Measurements from ENCODE around the gene STX19. TPM values are rescaled to one million over a fixed set of nuclear protein-coding genes. Genes with fewer than 3 reads are reported as not detected.

The STX19 gene, protein sequence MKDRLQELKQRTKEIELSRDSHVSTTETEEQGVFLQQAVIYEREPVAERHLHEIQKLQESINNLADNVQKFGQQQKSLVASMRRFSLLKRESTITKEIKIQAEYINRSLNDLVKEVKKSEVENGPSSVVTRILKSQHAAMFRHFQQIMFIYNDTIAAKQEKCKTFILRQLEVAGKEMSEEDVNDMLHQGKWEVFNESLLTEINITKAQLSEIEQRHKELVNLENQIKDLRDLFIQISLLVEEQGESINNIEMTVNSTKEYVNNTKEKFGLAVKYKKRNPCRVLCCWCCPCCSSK
- 10 to 100 TPM in 1 of 4 donors, 1 to 10 TPM in 2, under 1 TPM in 1; 0.56 to 13.6 (median 4.3) TPM for polyA plus RNA-seq
- long read RNA-seq, donor 1: 0 reads
- long read RNA-seq, donor 2: 0 reads
- long read RNA-seq, donor 3: 0 reads
- long read RNA-seq, donor 4: 0 reads
- long read RNA-seq, donor 5: 0 reads
- long read RNA-seq, donor 6: 0 reads
- long read RNA-seq, donor 7: 0 reads
- long read RNA-seq, donor 8: 0 reads
- long read RNA-seq, donor 9: 0 reads
- long read RNA-seq, donor 10: 0 reads

DNA sequence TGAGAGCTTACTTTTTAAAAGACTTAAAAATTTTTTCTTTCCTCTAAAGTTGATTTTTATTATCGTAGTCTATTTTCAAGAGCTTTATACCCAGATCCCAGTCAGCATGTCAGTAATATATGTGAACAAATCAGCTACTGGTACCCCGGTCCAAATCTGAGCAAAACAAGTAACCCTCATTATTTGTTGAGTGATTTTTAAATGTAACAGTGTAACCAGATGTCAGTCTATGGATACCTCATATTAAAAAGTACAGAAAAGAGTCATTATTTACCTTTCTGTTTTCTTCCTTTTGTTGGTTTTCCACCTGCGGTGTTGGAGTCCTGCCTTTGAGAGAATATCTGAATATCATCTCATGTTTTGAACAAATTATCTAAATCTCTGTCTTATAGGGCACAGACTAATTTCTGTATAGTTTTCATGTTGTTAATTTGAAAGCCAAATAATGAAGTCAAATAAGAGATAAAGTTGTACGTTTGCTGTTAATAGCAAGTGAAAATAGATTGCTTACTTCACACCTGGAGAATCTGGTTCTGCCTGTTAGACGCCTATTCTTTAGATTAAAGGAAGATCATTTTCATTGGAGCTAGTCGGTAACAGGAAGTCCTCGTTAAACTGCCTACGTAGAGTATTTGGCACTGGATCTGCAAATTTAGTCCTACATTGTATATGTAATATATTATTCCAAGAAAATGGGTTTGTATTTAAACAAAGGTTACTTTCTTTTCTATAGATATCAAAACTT is at the start of gene STX19:
Gene STX19 (minus strand): TSS at position 505 of the 745 bp plus-strand sequence. CDS start 13,328 bp downstream, outside the sequence.
- no peaks in the 10 kb centered on the region for H3K4me1 ChIP-seq (ENCODE audit: control insufficient read depth in 3 of 3, insufficient read depth in 2 of 3, low read depth in 1 of 3, low read length in 2 of 3)
- H3K9me3 ChIP-seq (ENCODE audit: control insufficient read depth in 2 of 2, insufficient read depth in 1 of 2, low read depth in 1 of 2, low read length in 1 of 2): no peaks in the 10 kb centered on the region
- peak; percentile 65 to 89 for DNase-seq
- H3K4me3 ChIP-seq (ENCODE audit: low read depth in 1 of 3, low read length in 3 of 3): peak within 1 kb of the TSS in 1 of 3 donors; percentile 33
- peak; percentile 89 for FAIRE-seq
- peak within 1 kb of the TSS in 1 of 3 donors; percentile 20 for H3K27ac ChIP-seq (ENCODE audit: low read depth in 1 of 3, low read length in 2 of 3)
- H3K36me3 ChIP-seq (ENCODE audit: control insufficient read depth in 3 of 3, insufficient read depth in 2 of 3, low read depth in 1 of 3, low read length in 3 of 3): no peaks in the 10 kb centered on the region
- 25 to 61% (median 37%) methylated on average over 8 of the region's 8 CpGs for WGBS, 3 donors
- H3K27me3 ChIP-seq (ENCODE audit: control insufficient read depth in 3 of 3, insufficient read depth in 3 of 3, low read length in 3 of 3): no peaks in the 10 kb centered on the region

DNA sequence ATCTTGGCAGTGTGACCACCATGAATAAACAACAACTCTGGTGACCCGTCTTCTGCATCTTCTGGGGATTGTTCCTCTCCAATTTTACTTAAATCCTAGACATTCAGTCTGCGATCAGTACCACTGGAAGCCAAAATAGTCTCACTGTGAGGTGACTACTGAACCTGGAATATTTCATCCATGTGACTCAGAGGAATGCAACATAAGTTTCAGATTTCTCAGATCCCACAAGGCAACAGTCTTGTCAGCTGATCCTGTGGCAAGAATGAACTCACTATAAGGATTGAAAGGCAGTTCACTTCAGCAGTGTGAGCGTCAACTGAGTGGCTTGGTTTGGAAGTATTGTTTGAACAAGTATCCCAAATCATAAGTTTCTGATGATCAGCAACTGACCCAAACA is 47.7 kb upstream of the STX19 start:
- FAIRE-seq (no peak), DNase-seq (no peak)
- H3K27ac ChIP-seq (ENCODE audit: low read depth in 1 of 3, low read length in 2 of 3): no peak overlapping the region
- WGBS, 3 donors: 90 to 97% (median 93%) methylated on average over 3 of the region's 3 CpGs
- H3K4me3 ChIP-seq (ENCODE audit: low read depth in 1 of 3, low read length in 3 of 3): no peak overlapping the region
- H3K4me1 ChIP-seq (ENCODE audit: control insufficient read depth in 3 of 3, insufficient read depth in 2 of 3, low read depth in 1 of 3, low read length in 2 of 3): no peaks in the 10 kb centered on the region
- no peaks in the 10 kb centered on the region for H3K9me3 ChIP-seq (ENCODE audit: control insufficient read depth in 2 of 2, insufficient read depth in 1 of 2, low read depth in 1 of 2, low read length in 1 of 2)
- H3K36me3 ChIP-seq (ENCODE audit: control insufficient read depth in 3 of 3, insufficient read depth in 2 of 3, low read depth in 1 of 3, low read length in 3 of 3): peaks cover 0 to 15% (median 8%) of the 10 kb centered on the region in 3 donors
- H3K27me3 ChIP-seq (ENCODE audit: control insufficient read depth in 3 of 3, insufficient read depth in 3 of 3, low read length in 3 of 3): no peaks in the 10 kb centered on the region

DNA sequence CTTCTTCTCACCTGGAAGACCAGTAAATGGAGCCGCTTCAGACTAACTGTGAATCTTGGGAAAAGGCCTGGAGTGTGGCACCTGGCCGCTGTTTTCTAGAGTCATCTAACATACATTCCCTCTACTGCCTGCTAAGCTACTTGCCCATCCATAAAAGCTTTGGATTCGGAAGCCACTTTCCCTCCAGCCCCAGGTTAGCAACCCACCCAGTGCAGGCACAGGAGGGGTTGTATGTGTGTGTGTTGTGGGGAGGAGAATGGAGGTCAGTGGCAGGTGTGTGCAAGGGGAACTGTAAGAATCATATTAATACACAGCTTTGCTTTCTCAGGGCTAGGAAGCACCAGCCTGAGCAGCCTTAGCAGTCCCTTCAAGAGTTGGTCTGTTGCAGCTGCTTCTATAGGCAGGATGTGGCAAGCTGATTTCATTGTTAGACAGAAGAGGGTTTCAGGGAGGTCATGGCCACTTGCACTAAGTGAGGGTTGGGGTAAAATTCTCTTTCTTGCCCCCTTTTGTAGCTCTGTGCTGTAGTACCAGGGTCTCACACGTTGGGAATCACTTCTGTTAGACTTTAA is 43.4 kb upstream of the STX19 start:
- DNase-seq (no peak), FAIRE-seq (no peak)
- Histone ChIP-seq H3K27ac (ENCODE audit: low read depth in 1 of 3, low read length in 2 of 3) (no peak overlapping the region), H3K4me3 (ENCODE audit: low read depth in 1 of 3, low read length in 3 of 3) (no peak overlapping the region), H3K9me3 (ENCODE audit: control insufficient read depth in 2 of 2, insufficient read depth in 1 of 2, low read depth in 1 of 2, low read length in 1 of 2) (peaks cover 0 to 9% of the 10 kb centered on the region in 2 donors), H3K27me3 (ENCODE audit: control insufficient read depth in 3 of 3, insufficient read depth in 3 of 3, low read length in 3 of 3) (no peaks in the 10 kb centered on the region), H3K36me3 (ENCODE audit: control insufficient read depth in 3 of 3, insufficient read depth in 2 of 3, low read depth in 1 of 3, low read length in 3 of 3) (peaks cover under 1 to 12% (median 8%) of the 10 kb centered on the region in 3 donors), H3K4me1 (ENCODE audit: control insufficient read depth in 3 of 3, insufficient read depth in 2 of 3, low read depth in 1 of 3, low read length in 2 of 3) (no peaks in the 10 kb centered on the region)
- 88 to 94% (median 91%) methylated on average over 4 of the region's 4 CpGs for WGBS, 3 donors

DNA sequence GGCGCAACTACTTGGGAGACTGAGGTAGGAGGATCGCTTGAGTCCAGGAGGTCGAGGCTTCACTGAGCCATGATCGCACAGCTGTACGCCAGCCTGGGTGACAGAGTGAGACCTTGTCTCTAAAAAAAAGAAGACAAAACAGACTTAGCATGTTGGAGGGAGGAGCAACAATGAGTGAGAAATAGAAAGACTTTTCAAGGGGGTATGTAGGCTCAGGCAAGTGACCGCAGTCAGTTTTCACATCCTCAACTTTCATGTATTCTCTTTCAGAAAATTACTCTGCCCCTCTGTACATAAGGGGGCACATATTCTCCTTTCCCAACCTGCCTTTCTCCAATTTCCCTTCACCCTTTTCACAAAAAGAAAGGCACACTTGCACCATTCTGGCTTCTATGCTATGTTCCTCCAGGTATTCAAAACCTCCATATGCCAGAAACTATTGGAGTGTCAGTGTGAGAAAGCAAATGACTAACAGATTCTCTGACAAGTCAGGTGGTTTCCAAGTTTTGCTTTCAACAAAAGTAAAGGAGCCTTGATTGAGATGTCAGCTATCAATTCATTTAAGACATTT is 42.0 kb upstream of the STX19 start:
- Histone ChIP-seq H3K9me3 (ENCODE audit: control insufficient read depth in 2 of 2, insufficient read depth in 1 of 2, low read depth in 1 of 2, low read length in 1 of 2) (peaks cover 0 to 10% of the 10 kb centered on the region in 2 donors), H3K27ac (ENCODE audit: low read depth in 1 of 3, low read length in 2 of 3) (no peak overlapping the region), H3K4me3 (ENCODE audit: low read depth in 1 of 3, low read length in 3 of 3) (no peak overlapping the region), H3K36me3 (ENCODE audit: control insufficient read depth in 3 of 3, insufficient read depth in 2 of 3, low read depth in 1 of 3, low read length in 3 of 3) (peaks cover 2 to 13% (median 8%) of the 10 kb centered on the region in 3 donors), H3K27me3 (ENCODE audit: control insufficient read depth in 3 of 3, insufficient read depth in 3 of 3, low read length in 3 of 3) (no peaks in the 10 kb centered on the region), H3K4me1 (ENCODE audit: control insufficient read depth in 3 of 3, insufficient read depth in 2 of 3, low read depth in 1 of 3, low read length in 2 of 3) (no peaks in the 10 kb centered on the region)
- no peak for FAIRE-seq
- no peak for DNase-seq
- WGBS, 3 donors: 89 to 98% (median 94%) methylated on average over 6 of the region's 6 CpGs

DNA sequence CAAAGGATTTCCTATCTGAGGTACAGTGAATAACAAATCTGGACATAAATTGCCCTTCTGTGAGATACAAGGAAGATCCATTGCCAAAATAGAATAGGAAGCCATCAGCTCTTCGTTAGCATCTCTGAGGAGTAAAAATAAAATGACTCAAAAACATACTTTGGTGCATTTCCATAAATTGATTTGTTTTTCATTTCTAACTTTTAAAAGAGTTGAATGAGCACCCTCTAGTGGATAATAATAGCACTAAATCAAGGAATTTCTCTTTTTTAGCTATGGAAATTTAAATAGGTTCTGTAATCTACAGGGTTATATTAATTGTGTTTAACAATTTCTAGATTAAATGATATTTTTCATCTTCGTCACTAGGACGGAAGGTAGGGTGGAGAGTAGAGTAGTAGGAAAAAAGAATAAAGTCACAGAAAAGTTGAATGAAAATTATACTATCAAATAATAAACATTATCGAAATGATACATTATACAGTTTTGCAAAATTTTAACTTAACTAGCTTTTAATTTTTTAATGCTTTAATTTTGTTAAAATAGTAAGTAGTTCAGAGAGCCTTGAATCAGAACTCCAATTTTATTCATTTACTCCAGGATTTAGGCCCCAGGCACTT is 40.9 kb upstream of the STX19 start:
- 33 to 51% (median 39%) methylated on average over 4 of the region's 4 CpGs for WGBS, 3 donors
- Histone ChIP-seq H3K27me3 (ENCODE audit: control insufficient read depth in 3 of 3, insufficient read depth in 3 of 3, low read length in 3 of 3) (no peaks in the 10 kb centered on the region), H3K36me3 (ENCODE audit: control insufficient read depth in 3 of 3, insufficient read depth in 2 of 3, low read depth in 1 of 3, low read length in 3 of 3) (peaks cover 2 to 13% (median 8%) of the 10 kb centered on the region in 3 donors), H3K9me3 (ENCODE audit: control insufficient read depth in 2 of 2, insufficient read depth in 1 of 2, low read depth in 1 of 2, low read length in 1 of 2) (peaks cover 0 to 10% of the 10 kb centered on the region in 2 donors), H3K27ac (ENCODE audit: low read depth in 1 of 3, low read length in 2 of 3) (no peak overlapping the region), H3K4me1 (ENCODE audit: control insufficient read depth in 3 of 3, insufficient read depth in 2 of 3, low read depth in 1 of 3, low read length in 2 of 3) (peaks cover 0 to 3% (median 2%) of the 10 kb centered on the region in 3 donors), H3K4me3 (ENCODE audit: low read depth in 1 of 3, low read length in 3 of 3) (no peak overlapping the region)
- DNase-seq (peak in 1 of 2 donors; percentile 16), FAIRE-seq (peak; percentile 90)

DNA sequence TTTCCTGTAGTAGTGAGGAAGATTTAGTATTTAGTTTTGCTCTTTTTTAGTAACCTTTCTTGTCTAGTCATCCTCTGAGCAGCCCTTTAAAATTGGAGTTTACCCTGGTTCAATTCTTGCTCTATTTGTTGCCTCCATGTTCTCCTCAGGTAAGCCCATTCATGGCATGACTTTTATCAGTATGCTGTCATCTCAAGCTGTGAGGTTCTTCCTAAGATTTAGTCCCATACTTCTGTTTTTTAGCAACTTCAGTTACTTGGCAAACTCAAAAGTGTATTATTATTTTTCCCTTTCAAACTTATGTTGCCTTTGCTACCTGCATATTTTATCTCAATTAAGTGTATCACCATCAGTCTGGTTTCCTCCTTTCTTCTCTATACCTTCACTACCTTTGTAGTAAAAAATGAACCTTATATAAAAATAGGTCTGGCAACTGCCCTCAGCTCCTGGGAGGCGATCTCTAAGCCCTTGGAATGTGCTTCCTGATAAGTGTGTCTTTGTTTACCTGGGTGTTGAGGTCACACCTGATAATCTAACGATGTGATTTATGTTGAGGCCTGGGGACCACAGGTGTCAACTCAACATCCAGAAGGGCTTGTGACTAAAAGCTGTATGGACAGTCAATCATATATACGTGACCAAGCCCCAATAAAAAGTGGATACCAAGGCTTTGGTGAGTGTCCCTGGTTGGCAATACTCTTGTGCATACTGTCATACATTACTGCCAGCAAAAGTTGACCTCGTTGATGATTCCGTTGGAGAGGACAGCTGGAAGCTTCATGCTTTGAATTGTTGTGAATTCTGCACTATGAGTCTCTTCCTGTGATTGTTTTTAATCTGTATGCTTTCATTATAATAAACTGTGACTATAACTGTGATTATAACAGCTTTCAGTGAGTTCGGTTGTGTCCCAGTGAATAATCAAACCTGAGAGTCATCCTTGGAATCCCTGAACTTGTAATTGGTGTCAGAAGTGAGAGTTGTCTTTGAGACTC is 38.4 kb upstream of the STX19 start:
- no peak for DNase-seq
- Histone ChIP-seq H3K27me3 (ENCODE audit: control insufficient read depth in 3 of 3, insufficient read depth in 3 of 3, low read length in 3 of 3) (no peaks in the 10 kb centered on the region), H3K4me3 (ENCODE audit: low read depth in 1 of 3, low read length in 3 of 3) (no peak overlapping the region), H3K4me1 (ENCODE audit: control insufficient read depth in 3 of 3, insufficient read depth in 2 of 3, low read depth in 1 of 3, low read length in 2 of 3) (peaks cover 0 to 9% (median 2%) of the 10 kb centered on the region in 3 donors), H3K36me3 (ENCODE audit: control insufficient read depth in 3 of 3, insufficient read depth in 2 of 3, low read depth in 1 of 3, low read length in 3 of 3) (peaks cover 2 to 10% (median 3%) of the 10 kb centered on the region in 3 donors), H3K9me3 (ENCODE audit: control insufficient read depth in 2 of 2, insufficient read depth in 1 of 2, low read depth in 1 of 2, low read length in 1 of 2) (peaks cover 0 to 10% of the 10 kb centered on the region in 2 donors), H3K27ac (ENCODE audit: low read depth in 1 of 3, low read length in 2 of 3) (no peak overlapping the region)
- no peak for FAIRE-seq
- WGBS, 3 donors: 78 to 89% (median 83%) methylated on average over 6 of the region's 6 CpGs

DNA sequence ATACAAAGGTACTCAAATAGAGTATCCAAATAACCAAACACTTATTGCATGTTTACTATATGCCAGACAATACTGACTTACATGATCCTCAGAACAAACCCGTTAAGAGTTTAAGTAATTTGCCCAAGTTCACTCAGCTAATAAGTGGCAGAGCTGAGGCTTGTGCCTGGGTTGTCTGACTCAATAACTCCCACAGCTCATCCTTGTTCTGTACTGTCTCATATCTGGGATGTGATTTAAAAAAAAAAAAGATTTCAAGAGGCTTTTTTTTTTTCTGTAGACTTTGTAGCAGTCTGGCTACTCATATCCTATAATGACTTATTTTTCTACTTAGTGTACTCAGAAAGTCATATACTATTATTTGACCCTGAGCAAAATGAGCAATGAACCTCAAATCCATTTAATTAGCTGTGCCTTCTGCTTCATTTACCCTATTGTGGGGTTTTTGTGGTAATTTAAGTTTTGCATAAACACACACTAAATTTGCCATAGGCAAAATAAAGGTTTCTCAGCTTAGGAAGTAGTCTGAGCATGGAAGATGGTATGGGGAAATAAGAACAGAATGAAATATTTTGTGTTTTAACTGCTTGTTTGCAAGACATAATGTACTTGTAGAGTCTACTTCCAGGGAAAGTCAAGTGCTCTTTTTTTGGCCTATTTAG is 37.6 kb upstream of the STX19 start:
- WGBS, 3 donors: 87 to 94% (median 91%) methylated on average over 1 of the region's 1 CpG
- Histone ChIP-seq H3K4me1 (ENCODE audit: control insufficient read depth in 3 of 3, insufficient read depth in 2 of 3, low read depth in 1 of 3, low read length in 2 of 3) (peaks cover 0 to 9% (median 2%) of the 10 kb centered on the region in 3 donors), H3K9me3 (ENCODE audit: control insufficient read depth in 2 of 2, insufficient read depth in 1 of 2, low read depth in 1 of 2, low read length in 1 of 2) (peaks cover 0 to 10% of the 10 kb centered on the region in 2 donors), H3K27me3 (ENCODE audit: control insufficient read depth in 3 of 3, insufficient read depth in 3 of 3, low read length in 3 of 3) (no peaks in the 10 kb centered on the region), H3K4me3 (ENCODE audit: low read depth in 1 of 3, low read length in 3 of 3) (no peak overlapping the region), H3K36me3 (ENCODE audit: control insufficient read depth in 3 of 3, insufficient read depth in 2 of 3, low read depth in 1 of 3, low read length in 3 of 3) (peaks cover 0 to 7% (median 2%) of the 10 kb centered on the region in 3 donors), H3K27ac (ENCODE audit: low read depth in 1 of 3, low read length in 2 of 3) (no peak overlapping the region)
- DNase-seq: no peak
- no peak for FAIRE-seq

Data from small intestine (tissue), 16 donors.